HG03457 (cell line): ENCODE measurements around the gene OR52R1.
"Not testable (repeated sequence)": the region's sequence is repeated elsewhere in the genome, so short reads cannot be mapped to it uniquely, and the experiment has no call there.

Source experiments
- ATAC-seq: cut with Tn5 transposase; IDR thresholded peaks from one replicate; pipeline ENCODE4 v1.9.1; 2021; ENCODE audit warnings: moderate number of reproducible peaks; ENCODE audit not compliant: unreplicated experiment

The OR52R1 gene

DNA sequence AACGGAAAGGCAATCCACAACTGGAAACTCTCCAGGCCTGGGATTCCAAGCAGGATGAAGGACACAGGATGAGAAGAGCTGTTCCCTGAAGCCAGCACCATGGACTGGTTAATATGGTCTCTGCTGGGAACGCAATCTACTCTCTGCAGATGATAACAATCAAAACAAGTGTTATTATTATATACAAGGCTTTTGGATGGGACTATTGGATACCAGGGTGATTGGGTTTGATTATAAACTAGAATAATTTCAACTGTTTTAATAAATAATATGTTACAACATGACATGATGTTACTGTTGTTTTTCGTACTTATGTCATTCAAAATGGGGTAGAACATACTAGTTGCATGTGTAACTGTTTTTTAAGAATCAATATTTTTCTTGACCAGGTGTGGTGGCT, at the start of gene OR52R1:
OR52R1 (minus strand) TSS at position 101 of the 400 bp plus-strand sequence; CDS start at position 101, 0 bp downstream.
- no peak for ATAC-seq

DNA sequence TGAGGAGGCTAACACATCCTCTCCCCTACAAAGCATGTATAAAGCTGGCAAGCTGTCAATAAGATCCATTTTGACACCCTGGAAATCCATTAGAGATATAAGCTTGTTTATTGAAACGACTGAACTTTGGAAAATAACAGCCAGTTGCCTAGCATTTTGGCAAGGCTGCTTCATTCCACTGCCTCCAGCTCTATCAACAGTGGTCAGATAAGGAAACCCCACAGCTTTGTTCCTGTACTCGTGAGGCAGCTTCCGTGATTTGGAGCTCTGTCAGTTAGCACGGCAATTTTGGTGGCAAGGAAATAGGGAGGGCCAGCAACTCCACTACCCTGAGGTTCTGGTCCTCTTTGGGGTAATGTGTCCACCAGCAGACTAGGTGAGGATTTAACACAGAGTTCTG, 46.9 kb upstream of the OR52R1 start:
- ATAC-seq: no peak

DNA sequence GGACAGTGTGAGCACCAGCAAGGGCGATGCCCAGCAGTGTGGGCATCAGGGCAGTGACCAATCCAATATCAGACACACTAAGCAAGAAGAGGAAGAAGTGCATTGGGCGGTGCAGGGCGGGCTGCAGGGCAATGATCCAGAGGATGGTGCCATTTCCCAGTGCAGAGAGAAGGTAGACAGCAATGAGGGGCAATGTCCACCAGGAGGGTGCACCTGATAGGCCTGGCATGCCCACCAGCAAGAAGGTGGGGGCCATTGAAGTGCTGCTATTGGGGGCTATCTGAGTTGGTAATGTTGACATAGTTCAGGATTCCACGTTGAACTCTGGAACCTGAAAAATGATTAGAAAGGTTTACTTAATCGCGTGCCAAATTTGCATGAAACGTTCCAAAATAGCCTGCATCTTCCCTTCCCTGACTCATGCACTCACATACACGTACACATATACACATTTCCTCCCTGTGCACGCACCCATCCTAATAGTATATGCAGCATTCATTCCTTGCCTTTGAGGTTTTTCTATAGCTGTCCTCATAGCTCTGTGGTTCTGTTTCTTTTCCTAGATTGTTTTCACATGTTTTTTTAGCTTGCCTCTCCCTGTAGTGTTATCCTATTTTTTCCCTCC, 44.8 kb upstream of the OR52R1 start, which contains the start of gene OR51S1:
OR51S1 (minus strand) TSS at position 301 of the 625 bp plus-strand sequence; CDS start at position 301, 0 bp downstream.
- ATAC-seq: no peak

DNA sequence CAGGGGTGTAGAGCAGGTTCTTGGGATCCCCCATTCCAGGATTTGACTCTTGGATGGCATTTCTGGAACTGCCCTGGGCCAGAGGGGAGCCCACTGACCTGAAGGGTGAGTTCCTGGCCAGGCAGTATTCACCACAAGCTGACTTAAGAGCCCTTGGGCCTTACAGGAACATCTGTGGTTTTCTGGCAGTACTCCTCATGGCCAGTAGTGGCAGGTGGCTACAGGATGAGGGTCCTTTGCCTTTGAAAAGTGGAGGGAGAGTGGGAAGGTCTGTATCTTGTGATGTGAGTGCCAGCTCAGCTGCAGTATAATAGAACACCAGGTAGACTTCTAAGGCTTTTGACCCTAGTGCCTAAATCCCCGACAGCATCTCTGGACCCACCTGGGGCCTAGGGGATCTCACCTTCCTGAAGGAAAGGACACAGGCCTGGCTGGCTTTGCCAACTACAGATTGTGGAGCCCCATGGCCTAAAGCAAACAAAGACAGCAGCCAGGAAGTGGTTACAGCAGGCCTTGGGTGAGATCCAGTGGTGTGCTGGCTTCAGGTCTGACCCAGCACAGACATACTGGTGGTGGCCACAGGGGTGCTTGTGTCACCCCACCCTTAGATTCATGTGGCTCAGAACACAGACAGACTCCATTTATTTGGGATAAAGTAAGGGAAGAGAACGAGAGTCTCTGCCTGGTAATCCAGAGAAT, 35.8 kb upstream of the OR52R1 start:
- no peak for ATAC-seq

DNA sequence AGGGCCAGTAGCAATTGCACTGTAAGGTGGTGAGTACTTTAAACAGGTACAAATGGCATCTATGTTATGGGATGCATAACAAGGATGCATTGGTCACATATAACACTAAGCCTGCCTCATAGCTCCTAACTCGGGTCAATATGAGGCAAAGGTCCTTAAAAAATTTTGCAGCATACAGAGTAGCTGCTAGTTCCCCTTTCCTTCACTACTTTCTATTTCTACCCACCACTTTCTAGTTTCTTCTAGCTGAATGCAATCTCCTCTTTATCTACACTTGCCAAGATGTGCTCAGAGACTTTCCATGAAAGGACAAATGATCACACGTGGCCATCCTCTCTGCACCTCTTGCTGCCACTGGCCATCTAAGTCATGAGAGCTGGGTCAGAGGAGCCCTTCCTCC, 26.7 kb upstream of the OR52R1 start:
- no peak for ATAC-seq

DNA sequence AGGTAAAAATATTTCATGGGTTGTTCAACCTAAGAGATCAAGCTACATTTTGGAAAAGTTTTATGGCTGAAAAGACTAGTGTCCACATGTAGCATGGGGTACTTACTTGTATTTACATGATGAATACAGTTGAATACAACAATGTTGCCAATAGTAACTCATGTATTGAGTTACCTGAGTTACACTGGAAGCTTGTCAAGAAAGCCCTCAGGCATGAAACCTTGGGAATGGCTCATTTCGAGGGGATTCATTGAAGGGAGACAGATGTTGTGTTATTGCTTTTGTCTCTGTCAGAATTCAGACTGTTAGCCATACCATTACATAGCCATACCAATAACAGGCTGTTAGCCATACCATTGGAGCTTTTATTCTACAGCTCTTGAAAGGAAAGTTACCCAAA, 26.2 kb upstream of the OR52R1 start:
- ATAC-seq: no peak

DNA sequence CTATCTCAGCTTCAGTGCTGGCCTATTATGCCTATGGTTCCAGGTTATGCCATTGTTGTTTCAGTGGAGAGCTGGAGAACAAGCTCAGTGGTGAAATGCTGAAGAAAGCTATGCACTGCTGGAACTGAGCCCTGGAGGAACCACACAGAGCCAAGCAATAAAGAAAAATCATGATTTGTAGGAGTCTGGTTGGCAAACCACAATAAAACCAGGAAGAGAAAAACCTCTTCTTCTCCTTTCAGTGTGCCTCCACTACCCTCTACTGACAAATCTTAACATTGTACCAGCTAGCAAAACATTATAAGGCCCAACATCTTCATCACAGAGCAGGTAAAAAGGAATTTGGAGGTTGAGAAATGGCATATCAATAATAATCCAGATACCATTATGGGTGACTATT, 22.2 kb upstream of the OR52R1 start:
- no peak for ATAC-seq

DNA sequence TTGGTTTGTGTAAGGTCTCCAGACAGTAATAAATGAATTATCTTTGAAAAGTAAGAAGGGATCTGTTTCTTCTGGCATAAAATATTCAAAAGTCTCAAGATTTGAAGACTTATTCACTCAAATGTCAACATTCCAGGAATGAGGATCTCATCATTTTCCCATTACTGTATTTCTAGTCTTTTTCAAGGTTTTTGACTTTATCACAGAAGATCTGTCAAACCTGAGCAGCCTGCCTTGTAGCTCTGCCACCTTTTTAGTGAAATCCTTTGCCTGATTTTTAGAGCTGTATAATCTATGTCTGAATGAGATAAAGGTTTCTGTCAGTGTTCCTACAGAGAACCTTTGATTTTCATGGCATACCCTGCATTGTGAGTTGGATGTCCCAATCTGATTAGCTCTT, 21.0 kb upstream of the OR52R1 start:
- ATAC-seq: no peak

DNA sequence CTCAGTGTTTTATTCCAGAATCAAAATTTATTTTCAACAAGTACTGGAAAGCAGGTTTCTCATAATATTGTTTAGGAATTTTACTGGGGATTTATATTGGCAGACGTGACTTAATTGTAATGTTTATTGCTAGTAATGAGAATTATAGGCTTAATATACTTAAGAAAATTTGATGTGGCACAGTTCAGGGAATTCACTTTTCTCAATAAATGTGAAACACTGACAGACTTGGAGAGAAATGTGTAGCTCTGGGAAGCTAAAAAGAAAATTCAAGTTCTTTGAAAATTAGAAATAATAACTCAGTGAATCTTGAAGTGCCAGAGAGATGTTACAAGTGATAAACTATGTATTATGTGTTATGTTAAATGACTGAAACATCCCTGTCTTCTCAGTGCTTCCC, 16.8 kb upstream of the OR52R1 start, which contains the start of gene OR51F2:
OR51F2 (plus strand) TSS at position 301 of the 400 bp plus-strand sequence. CDS start 101 bp downstream, outside the sequence.
- no peak for ATAC-seq

DNA sequence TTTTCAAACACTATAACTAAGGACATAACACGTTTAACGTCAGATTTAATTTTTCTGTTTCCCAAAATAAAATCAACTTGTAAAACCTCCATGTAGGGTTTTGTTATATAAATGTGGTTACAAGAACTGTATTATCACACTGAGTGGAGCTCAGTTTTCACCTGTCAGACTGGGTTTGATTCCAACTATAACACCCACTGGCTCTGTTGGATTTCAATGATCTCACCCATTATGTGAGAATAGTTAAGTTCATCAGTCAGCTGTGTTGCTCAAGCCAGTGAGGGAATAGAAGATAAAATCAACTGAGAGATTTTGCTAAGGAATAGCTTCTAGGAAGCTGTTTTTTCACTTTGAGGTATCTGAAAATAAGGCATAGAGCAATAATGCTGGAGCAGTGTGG, 5.1 kb upstream of the OR52R1 start:
- no peak for ATAC-seq

DNA sequence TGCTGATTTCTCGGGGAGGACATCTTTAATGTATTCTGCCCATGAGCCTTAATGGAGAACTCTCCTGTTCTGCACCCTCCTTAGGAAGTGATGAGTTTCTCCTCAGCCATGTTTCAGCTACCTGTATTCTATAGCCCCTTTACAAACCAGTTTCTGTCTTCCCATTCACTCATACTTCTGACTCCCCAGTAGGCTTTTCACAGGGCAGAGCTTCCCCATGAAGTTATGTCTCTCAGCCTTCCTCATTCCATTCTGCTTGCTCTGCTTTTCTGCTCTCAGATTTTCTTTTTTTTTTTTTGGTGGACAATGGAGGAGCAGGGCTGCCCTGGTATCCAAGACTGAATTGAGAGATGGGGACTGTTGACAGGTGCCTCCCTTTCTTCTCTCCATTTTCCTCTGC, 4.3 kb upstream of the OR52R1 start:
- no peak for ATAC-seq

DNA sequence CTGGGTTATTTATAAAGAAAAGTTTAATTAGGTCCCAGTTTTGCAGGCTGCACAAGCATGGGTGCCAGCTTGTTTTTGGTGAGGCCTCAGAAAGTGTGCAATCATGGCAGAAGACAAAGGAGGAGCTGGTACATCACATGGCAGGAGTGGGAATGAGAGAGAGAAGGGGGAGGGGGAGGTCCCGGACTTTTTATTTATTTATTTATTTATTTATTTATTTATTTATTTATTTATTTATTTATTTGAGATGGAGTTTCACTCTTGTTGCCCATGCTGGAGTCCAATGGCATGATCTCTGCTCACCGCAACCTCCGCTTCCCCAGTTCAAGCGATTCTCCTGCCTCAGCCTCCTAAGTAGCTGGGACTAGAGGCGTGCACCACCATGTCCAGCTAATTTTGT, 2.9 kb downstream of the OR52R1 start:
- ATAC-seq: not testable (repeated sequence)

DNA sequence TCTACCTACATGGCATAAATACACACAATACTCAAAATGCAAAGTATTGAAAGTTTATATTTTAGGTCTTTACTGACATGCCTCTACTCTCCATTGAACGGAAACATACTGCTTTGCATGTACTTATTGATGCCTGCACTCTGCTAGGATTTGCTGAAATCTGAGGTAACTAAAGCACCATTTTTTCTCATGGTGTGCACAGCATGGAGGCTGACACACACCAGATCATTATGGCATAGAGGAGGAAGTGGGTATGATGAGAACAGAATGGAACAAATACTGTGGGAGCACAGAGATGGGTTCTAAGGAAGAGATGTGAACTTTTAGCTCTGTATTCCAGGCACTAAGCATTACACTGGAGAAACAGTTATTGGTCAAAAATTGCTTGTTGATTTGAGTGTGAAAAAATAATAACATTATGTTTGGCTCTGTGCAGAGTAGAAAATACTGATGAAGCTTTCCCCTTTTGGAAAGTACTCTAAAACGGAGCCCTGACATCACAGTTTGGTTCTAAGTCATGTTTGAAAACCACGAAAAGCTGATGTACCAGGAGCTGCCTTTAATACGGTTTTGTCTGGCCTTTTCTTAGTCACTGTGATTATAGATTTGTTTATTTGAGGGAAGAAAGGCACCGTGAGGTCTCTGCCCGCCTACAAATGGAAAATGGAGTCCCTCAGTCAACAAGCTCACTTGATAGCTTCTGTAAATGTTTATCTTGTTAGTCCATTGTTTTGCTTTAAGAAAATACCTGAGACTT, 5.6 kb downstream of the OR52R1 start:
- no peak for ATAC-seq

DNA sequence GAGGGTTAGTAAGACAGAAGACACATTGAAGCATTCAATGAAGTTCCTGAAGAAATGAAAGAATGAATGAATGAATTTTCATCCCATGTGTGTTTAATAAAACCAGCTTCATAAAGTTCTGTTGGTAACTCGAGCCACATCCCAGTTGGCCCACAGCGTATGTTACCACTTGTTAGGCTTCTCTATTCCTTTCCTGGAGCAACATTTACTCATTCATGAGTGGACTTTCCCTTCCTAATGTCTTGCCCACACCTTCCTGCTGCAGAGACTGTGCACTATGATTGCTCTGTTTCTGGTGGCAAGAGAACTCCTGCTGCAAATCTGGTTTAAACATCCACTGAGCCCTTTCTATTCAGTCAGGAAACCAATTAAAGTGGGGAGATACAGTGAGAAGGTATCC, 7.0 kb downstream of the OR52R1 start:
- no peak for ATAC-seq

DNA sequence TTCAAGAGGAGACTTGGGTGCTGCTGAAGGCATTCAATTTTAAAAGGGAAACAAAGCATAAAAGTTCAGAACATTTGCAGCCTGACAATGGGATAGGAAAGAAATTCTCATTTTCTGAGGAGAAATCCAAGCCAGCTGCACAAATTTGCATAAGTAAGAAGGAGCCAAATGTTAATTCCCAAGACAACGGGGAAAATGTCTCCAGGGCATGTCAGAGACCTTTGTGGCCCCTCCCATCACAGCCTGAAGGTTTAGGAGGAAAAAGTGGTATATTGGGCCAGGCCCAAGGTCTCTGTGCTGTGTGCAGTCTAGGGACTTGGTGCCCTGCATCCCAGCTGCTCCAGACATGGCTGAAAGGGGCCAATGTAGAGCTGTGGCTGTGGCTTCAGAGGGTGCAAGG, 21.7 kb downstream of the OR52R1 start:
- no peak for ATAC-seq

DNA sequence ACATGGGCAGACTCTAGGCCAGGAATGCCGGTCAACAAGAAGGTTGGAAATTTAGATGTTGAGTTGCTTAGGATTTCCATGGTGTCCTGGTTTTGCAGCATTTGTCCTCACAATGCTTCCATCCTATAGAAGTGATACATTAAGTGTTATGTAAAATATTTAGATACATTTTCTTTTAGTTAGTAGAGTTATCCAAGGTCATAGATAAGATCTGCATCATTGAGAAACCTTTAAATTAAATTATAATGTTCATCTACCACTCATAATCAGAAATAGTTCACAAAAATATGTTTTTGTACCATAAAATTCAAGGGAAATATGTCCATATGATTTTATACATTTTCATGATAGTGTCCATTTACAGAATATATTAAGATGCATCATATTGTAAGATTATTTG, 34.3 kb downstream of the OR52R1 start, which contains the start of gene OR51F1:
OR51F1 (minus strand) TSS at position 101 of the 400 bp plus-strand sequence; CDS start at position 101, 0 bp downstream.
- no peak for ATAC-seq

DNA sequence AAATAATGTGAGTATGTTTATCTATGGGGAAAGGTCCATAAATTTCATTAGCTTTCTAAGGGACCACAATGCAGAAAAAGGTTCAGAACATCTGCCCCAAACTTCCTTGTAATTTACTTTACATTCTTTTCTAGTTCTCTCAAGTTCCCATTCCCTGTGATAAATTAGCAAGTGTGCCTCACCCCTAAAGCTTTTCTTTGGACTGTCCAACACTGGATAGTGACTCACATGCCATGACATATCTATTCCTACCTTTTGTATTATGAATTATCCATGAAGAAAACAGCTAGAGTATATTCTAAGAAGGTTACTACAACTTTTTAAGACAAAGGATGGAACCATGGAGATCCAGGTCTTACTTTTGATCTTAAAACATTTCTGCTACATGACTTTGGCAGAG, 36.1 kb downstream of the OR52R1 start:
- ATAC-seq: no peak

DNA sequence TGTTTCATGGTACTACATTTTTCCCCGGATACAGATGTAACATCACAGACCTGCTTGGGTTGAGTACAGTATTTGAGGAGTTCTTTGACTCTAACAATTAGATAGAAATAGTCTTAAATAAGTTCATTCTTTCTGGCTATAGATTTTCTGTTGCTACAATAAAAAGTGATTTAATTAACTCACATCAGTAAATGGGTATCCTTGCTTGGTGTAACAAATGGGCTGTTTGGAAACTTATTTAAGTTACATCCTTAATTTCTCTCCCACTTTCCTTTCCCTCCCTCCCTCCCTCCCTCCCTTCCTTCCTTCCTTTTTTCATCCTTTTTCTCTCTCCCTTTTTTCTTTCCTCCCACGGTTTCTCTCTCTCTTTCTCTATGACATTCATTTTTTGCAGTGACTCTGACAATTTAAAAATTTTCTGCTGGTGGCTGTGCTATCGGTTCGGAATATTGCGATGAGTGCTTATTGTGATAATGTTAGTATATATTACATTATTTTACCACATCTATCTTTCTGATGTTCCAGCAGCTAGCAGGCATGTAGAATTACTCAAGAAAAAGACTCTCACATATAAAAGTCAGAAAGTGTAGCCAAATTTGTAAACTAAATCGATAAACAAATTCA, 37.6 kb downstream of the OR52R1 start:
- ATAC-seq: no peak

DNA sequence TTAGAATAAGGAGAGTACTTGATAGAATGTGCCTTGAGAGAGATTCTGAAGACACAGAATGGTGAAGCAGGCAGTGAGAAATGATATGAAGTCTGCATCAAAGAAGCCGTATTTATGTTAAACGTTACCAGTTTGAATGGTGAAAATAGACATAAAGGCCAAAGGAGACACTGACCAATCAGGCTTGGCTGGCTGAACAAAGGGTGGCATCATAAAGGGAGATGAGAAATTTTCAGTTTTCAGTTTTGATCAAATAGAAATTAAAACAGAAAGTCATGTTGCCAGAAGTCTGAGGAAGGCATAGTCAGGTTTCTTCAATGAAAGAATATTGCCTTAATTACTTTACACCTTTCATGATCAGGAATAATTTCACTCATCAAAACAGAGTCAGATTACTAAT, 41.1 kb downstream of the OR52R1 start:
- ATAC-seq: no peak
